SU-DHL-6 (cell line): ENCODE measurements around the gene ARHGAP30.
"Not testable (repeated sequence)": the region's sequence is repeated elsewhere in the genome, so short reads cannot be mapped to it uniquely, and the experiment has no call there.

Experiments
- EZH2phosphoT487 ChIP-seq: fragments of 200-600 bp; sonication (generic), shearing (Covaris generic); conservative IDR thresholded peaks from 2 replicates; pipeline ENCODE4 v1.6.1; 2018; ENCODE audit warnings: mild to moderate bottlenecking, antibody characterized with exemption, low read length, moderate library complexity, mixed read lengths
- TF ChIP-seq, protein P1 (sequence below): fragments of 200-600 bp; sonication (generic); IDR thresholded peaks from one replicate; pipeline ENCODE4 v1.5.1; 2017; ENCODE audit warnings: antibody characterized with exemption, mild to moderate bottlenecking, low read length, moderate library complexity; ENCODE audit not compliant: insufficient read depth, poor library complexity, severe bottlenecking

GRCh38 chr1:161026954-161027353 lies 42.7 kb downstream of the ARHGAP30 start:
- TF ChIP-seq, protein P1, sequence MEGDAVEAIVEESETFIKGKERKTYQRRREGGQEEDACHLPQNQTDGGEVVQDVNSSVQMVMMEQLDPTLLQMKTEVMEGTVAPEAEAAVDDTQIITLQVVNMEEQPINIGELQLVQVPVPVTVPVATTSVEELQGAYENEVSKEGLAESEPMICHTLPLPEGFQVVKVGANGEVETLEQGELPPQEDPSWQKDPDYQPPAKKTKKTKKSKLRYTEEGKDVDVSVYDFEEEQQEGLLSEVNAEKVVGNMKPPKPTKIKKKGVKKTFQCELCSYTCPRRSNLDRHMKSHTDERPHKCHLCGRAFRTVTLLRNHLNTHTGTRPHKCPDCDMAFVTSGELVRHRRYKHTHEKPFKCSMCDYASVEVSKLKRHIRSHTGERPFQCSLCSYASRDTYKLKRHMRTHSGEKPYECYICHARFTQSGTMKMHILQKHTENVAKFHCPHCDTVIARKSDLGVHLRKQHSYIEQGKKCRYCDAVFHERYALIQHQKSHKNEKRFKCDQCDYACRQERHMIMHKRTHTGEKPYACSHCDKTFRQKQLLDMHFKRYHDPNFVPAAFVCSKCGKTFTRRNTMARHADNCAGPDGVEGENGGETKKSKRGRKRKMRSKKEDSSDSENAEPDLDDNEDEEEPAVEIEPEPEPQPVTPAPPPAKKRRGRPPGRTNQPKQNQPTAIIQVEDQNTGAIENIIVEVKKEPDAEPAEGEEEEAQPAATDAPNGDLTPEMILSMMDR: not testable (repeated sequence)
- not testable (repeated sequence) for TF ChIP-seq EZH2phosphoT487
